Activated naive CD8-positive, alpha-beta T cell treated with anti-CD3 and anti-CD28 coated beads for 36 hours (primary cell): Measurements from ENCODE around the gene PIK3CD. TPM values are rescaled to one million over a fixed set of nuclear protein-coding genes. Genes with fewer than 3 reads are reported as not detected.
"Not testable (repeated sequence)": the region's sequence is repeated elsewhere in the genome, so short reads cannot be mapped to it uniquely, and the experiment has no call there.

ENCODE experiments used
- DNase-seq: peaks from one replicate; pipeline ENCODE4 v3.0.0; 2021
- H3K27ac Mint-ChIP-seq: one replicate; pipeline ENCODE4 v1.8.0; 2022; ENCODE audit warnings: mild to moderate bottlenecking, moderate library complexity, mixed read lengths
- H3K27me3 Mint-ChIP-seq: one replicate; pipeline ENCODE4 v1.8.0; 2022; ENCODE audit warnings: mild to moderate bottlenecking, mixed read lengths
- H3K36me3 Mint-ChIP-seq: one replicate; pipeline ENCODE4 v1.8.0; 2021; ENCODE audit warnings: mild to moderate bottlenecking, mixed read lengths
- H3K4me1 Mint-ChIP-seq: one replicate; pipeline ENCODE4 v1.8.0; 2021; ENCODE audit warnings: mixed read lengths
- H3K4me3 Mint-ChIP-seq: one replicate; pipeline ENCODE4 v1.8.0; 2022; ENCODE audit warnings: mild to moderate bottlenecking, moderate library complexity, mixed read lengths
- H3K9me3 Mint-ChIP-seq: one replicate; pipeline ENCODE4 v1.8.0; 2022; ENCODE audit warnings: mixed read lengths
- total RNA-seq, 2 experiments: library from RNA; stranded (reverse); gene quantifications; one replicate each; pipeline ENCODE4 v1.2.3, GENCODE V29; 2021

The PIK3CD gene
- total RNA-seq, 2 experiments from 2014 or later, result 131 to 134 TPM

GRCh38 chr1:9612871-9613624, 38.5 kb upstream of the PIK3CD start:
- Mint-ChIP-seq H3K27me3 (no peaks in the 10 kb centered on the region), H3K27ac (no peak overlapping the region), H3K4me1 (no peaks in the 10 kb centered on the region), H3K36me3 (peaks cover 7% of the 10 kb centered on the region), H3K9me3 (no peaks in the 10 kb centered on the region), H3K4me3 (no peak overlapping the region)
- no peak for DNase-seq

GRCh38 chr1:9613625-9614299, 37.8 kb upstream of the PIK3CD start:
- Mint-ChIP-seq H3K36me3 (peaks cover 7% of the 10 kb centered on the region), H3K27me3 (peaks cover under 1% of the 10 kb centered on the region), H3K4me1 (no peaks in the 10 kb centered on the region), H3K27ac (no peak overlapping the region), H3K9me3 (no peaks in the 10 kb centered on the region), H3K4me3 (no peak overlapping the region)
- DNase-seq, result no peak

GRCh38 chr1:9615316-9616063, 36.0 kb upstream of the PIK3CD start:
- H3K4me3 Mint-ChIP-seq, result no peak overlapping the region
- DNase-seq, result peak; percentile 56
- no peaks in the 10 kb centered on the region for H3K9me3 Mint-ChIP-seq
- H3K36me3 Mint-ChIP-seq, result peaks cover 7% of the 10 kb centered on the region
- H3K27ac Mint-ChIP-seq, result no peak overlapping the region
- peaks cover 8% of the 10 kb centered on the region for H3K27me3 Mint-ChIP-seq
- H3K4me1 Mint-ChIP-seq, result no peaks in the 10 kb centered on the region

- no peak overlapping the region for H3K4me3 Mint-ChIP-seq
- DNase-seq, result no peak
- peaks cover 14% of the 10 kb centered on the region for H3K27me3 Mint-ChIP-seq
- no peaks in the 10 kb centered on the region for H3K36me3 Mint-ChIP-seq
- no peaks in the 10 kb centered on the region for H3K9me3 Mint-ChIP-seq
- H3K27ac Mint-ChIP-seq, result no peak overlapping the region
- H3K4me1 Mint-ChIP-seq, result no peaks in the 10 kb centered on the region
Measured at GRCh38 chr1:9618909-9619679, 32.4 kb upstream of the PIK3CD start.

GRCh38 chr1:9621032-9621431, 30.5 kb upstream of the PIK3CD start:
- Mint-ChIP-seq H3K4me1 (peaks cover 5% of the 10 kb centered on the region), H3K36me3 (no peaks in the 10 kb centered on the region), H3K4me3 (no peak overlapping the region), H3K9me3 (no peaks in the 10 kb centered on the region), H3K27ac (no peak overlapping the region), H3K27me3 (peaks cover 14% of the 10 kb centered on the region)
- no peak for DNase-seq

- Mint-ChIP-seq H3K4me1 (peaks cover 27% of the 10 kb centered on the region), H3K27ac (no peak overlapping the region), H3K27me3 (peaks cover 11% of the 10 kb centered on the region), H3K36me3 (no peaks in the 10 kb centered on the region), H3K9me3 (no peaks in the 10 kb centered on the region), H3K4me3 (no peak overlapping the region)
- DNase-seq, result no peak
Measured at GRCh38 chr1:9624081-9624480, 27.4 kb upstream of the PIK3CD start.

GRCh38 chr1:9625030-9625429, 26.5 kb upstream of the PIK3CD start:
- not testable (repeated sequence) for H3K9me3 Mint-ChIP-seq, H3K36me3 Mint-ChIP-seq, H3K27ac Mint-ChIP-seq, DNase-seq, H3K27me3 Mint-ChIP-seq, H3K4me3 Mint-ChIP-seq
- peaks cover 28% of the 10 kb centered on the region for H3K4me1 Mint-ChIP-seq

GRCh38 chr1:9626201-9626608, 25.3 kb upstream of the PIK3CD start:
- H3K4me3 Mint-ChIP-seq, result peak overlapping the region; percentile 93
- peak overlapping the region; percentile 43 for H3K27ac Mint-ChIP-seq
- H3K9me3 Mint-ChIP-seq, result no peaks in the 10 kb centered on the region
- peaks cover 13% of the 10 kb centered on the region for H3K36me3 Mint-ChIP-seq
- DNase-seq, result peak; percentile 44
- no peaks in the 10 kb centered on the region for H3K27me3 Mint-ChIP-seq
- peaks cover 28% of the 10 kb centered on the region for H3K4me1 Mint-ChIP-seq

- Mint-ChIP-seq H3K27ac (peak overlapping the region; percentile 97), H3K9me3 (no peaks in the 10 kb centered on the region), H3K27me3 (no peaks in the 10 kb centered on the region), H3K4me3 (peak overlapping the region; percentile 93), H3K36me3 (peaks cover 39% of the 10 kb centered on the region), H3K4me1 (peaks cover 46% of the 10 kb centered on the region)
- DNase-seq, result peak; percentile 84
Measured at GRCh38 chr1:9628541-9629444, 22.7 kb upstream of the PIK3CD start.

- Mint-ChIP-seq H3K4me1 (peaks cover 54% of the 10 kb centered on the region), H3K9me3 (peaks cover under 1% of the 10 kb centered on the region), H3K4me3 (peak overlapping the region; percentile 93), H3K36me3 (peaks cover 48% of the 10 kb centered on the region), H3K27ac (peak overlapping the region; percentile 97), H3K27me3 (no peaks in the 10 kb centered on the region)
- DNase-seq, result peak; percentile 84
Measured at GRCh38 chr1:9629445-9630201, 21.9 kb upstream of the PIK3CD start.

- peak; percentile 26 for DNase-seq
- Mint-ChIP-seq H3K27me3 (no peaks in the 10 kb centered on the region), H3K36me3 (peaks cover 57% of the 10 kb centered on the region), H3K9me3 (peaks cover 6% of the 10 kb centered on the region), H3K4me1 (peaks cover 63% of the 10 kb centered on the region), H3K27ac (peak overlapping the region; percentile 97), H3K4me3 (peak overlapping the region; percentile 93)
Measured at GRCh38 chr1:9630331-9631111, 21.0 kb upstream of the PIK3CD start.

- Mint-ChIP-seq H3K9me3 (peaks cover 7% of the 10 kb centered on the region), H3K27ac (peak overlapping the region; percentile 97), H3K4me3 (peak overlapping the region; percentile 93), H3K27me3 (no peaks in the 10 kb centered on the region), H3K36me3 (peaks cover 67% of the 10 kb centered on the region), H3K4me1 (peaks cover 58% of the 10 kb centered on the region)
- DNase-seq, result no peak
Measured at GRCh38 chr1:9631613-9632012, 19.9 kb upstream of the PIK3CD start.

GRCh38 chr1:9633493-9633892, 18.0 kb upstream of the PIK3CD start:
- Mint-ChIP-seq H3K9me3 (peaks cover 12% of the 10 kb centered on the region), H3K4me1 (peaks cover 51% of the 10 kb centered on the region), H3K4me3 (peak overlapping the region; percentile 93), H3K27me3 (no peaks in the 10 kb centered on the region), H3K27ac (peak overlapping the region; percentile 97), H3K36me3 (peaks cover 83% of the 10 kb centered on the region)
- no peak for DNase-seq
